ENCODE measurements around the gene PGBD1. TPM values are rescaled to one million over a fixed set of nuclear protein-coding genes. Genes with fewer than 3 reads are reported as not detected.

Gene PGBD1
- total and polyA plus RNA-seq, 4 experiments from 2014 or later = 0.08 to 1.4 (median 0.68) TPM

DNA sequence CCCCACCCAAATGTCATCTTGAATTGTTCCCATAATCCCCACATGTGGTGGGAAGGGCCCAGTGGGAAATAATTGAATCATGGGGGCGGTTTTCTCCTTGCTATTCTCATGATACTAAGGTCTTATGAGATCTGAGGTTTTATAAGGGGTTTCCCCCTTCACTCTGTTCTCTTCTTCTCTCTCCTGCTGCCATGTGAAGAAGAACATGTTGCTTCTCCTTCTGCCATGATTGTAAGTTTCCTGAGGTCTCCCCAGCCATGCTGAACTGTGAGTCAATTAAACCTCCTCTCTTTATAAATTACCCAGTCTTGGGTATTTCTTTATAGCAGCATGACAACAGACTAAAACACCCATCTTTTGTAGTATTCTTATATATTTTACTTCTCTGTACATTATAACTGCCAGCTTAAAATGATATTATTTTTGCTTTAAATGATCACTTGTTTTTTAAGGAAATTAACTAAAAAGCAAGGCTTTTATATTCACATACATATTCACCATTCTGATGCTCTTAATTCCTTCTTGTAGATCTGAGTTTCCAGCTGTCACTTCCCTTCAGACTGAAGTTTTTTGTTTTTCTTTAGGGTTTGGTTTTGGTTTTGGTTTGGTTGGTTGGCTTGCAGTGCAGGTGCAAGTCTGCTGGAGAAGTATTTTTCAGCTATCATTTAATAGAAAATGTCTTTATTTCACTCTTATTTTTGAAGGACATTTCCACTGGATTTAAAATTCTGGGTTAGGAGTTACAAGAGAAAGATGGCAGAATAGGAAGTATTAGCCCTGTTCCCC, 59.1 kb downstream of the PGBD1 start:
- H3K4me3 ChIP-seq (ENCODE audit: low read length in 2 of 2) = no peak overlapping the region
- H3K27ac ChIP-seq (ENCODE audit: low read depth, low read length) = no peak overlapping the region
- peaks cover 0 to 12% (median 7%) of the 10 kb centered on the region in 8 donors for H3K9me3 Mint-ChIP-seq
- ChIA-PET CTCF (ENCODE audit: partially characterized antibody) (interaction anchor here (2.6 kb wide), 1 partner anchor 16 kb away, joined by 9 read pairs; no protein-coding TSS in a partner anchor), POLR2A (ENCODE audit: partially characterized antibody) (interaction anchor here (1.3 kb wide), 1 partner anchor 73 kb away, joined by 3 read pairs; the partner anchor contains the start of gene ZSCAN26)
- H3K27me3 Mint-ChIP-seq = peaks cover 11 to 18% of the 10 kb centered on the region in 2 donors
- no peaks in the 10 kb centered on the region for H3K4me1 Mint-ChIP-seq
- H3K27ac Mint-ChIP-seq = no peak overlapping the region
- H3K4me1 ChIP-seq (ENCODE audit: insufficient read depth, low read length) = peaks cover 11% of the 10 kb centered on the region
- intact Hi-C loops (cut with micrococcal nuclease) = no loop called here
- no peak for DNase-seq
- H3K36me3 Mint-ChIP-seq = no peaks in the 10 kb centered on the region
- H3K4me3 Mint-ChIP-seq = peak overlapping the region in 1 of 8 donors; percentile 12
- no peaks in the 10 kb centered on the region for H3K27me3 ChIP-seq (ENCODE audit: insufficient read depth, low read length)
- H3K36me3 ChIP-seq (ENCODE audit: insufficient read depth, low read length) = no peaks in the 10 kb centered on the region
- H3K9me3 ChIP-seq (ENCODE audit: control insufficient read depth in 1 of 2, low read length in 2 of 2) = no peaks in the 10 kb centered on the region

DNA sequence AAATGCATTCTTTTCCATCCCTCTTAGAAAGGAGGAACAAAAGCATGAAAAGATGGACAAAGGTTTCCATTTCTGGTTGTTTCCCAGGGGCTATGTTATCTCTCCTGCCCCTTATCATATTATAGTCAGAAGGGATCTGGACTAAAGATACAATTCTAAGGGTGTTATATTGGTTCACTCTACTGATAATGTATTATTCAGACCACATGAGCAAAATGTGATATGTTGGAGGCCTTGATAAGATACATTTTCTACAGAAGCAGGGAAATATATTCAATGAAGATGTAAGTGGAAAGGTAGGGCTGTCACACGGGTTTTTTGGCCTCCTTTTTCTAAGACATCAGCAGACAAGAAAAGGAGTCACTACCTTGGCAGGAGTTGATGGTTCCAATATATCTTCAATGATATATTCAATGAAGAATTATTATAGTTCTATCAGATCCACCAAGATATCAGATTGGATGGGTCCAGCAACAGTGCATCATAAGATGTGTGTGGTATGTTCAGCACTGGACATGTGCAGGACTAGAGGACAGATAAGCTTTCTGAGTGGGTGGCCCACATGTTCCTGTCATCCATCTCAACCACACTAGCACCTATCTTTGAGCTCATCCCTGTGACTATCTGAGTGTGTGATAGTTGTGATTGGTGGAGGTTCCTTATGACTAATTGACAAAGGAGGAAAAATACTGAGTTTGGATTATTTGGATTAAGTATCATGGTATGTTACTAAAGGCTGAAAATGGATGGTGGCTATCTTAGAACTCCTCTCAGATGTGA, 62.7 kb downstream of the PGBD1 start:
- DNase-seq = no peak
- ChIA-PET POLR2A (ENCODE audit: partially characterized antibody) (interaction anchor here (0.9 kb wide), 1 partner anchor 45 kb away, joined by 3 read pairs; no protein-coding TSS in a partner anchor), CTCF (ENCODE audit: partially characterized antibody) (no interaction called here)
- H3K27me3 ChIP-seq (ENCODE audit: insufficient read depth, low read length) = no peaks in the 10 kb centered on the region
- H3K9me3 Mint-ChIP-seq = peaks cover 0 to 12% (median 7%) of the 10 kb centered on the region in 8 donors
- H3K4me1 ChIP-seq (ENCODE audit: insufficient read depth, low read length) = no peaks in the 10 kb centered on the region
- H3K36me3 ChIP-seq (ENCODE audit: insufficient read depth, low read length) = no peaks in the 10 kb centered on the region
- no peaks in the 10 kb centered on the region for H3K9me3 ChIP-seq (ENCODE audit: control insufficient read depth in 1 of 2, low read length in 2 of 2)
- H3K4me3 ChIP-seq (ENCODE audit: low read length in 2 of 2) = no peak overlapping the region
- no peaks in the 10 kb centered on the region for H3K36me3 Mint-ChIP-seq
- intact Hi-C loops (cut with micrococcal nuclease) = no loop called here
- H3K27ac ChIP-seq (ENCODE audit: low read depth, low read length) = no peak overlapping the region
- peaks cover 16 to 28% of the 10 kb centered on the region in 2 donors for H3K27me3 Mint-ChIP-seq
- H3K4me3 Mint-ChIP-seq = no peak overlapping the region
- H3K4me1 Mint-ChIP-seq = no peaks in the 10 kb centered on the region
- no peak overlapping the region for H3K27ac Mint-ChIP-seq

DNA sequence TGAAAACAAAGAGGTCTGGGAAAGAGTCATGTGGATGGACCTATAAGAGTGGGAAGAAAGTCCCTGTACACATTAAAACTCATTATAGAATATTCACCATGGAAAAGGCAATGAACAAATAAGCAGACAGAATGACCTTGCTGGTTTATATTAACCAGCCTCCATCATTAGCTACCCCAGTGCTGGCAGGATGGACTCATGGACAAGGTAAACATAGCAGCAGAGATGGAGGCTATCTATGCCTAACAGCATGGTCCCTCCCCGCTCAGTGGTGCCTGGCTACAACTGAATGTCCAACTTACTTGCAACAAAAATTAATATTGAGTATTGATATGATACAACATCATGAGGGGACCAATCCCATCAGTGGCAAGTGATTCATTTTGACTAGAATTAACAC, 63.8 kb downstream of the PGBD1 start:
- Histone ChIP-seq H3K9me3 (ENCODE audit: control insufficient read depth in 1 of 2, low read length in 2 of 2) (no peaks in the 10 kb centered on the region), H3K27me3 (ENCODE audit: insufficient read depth, low read length) (no peaks in the 10 kb centered on the region), H3K27ac (ENCODE audit: low read depth, low read length) (no peak overlapping the region), H3K36me3 (ENCODE audit: insufficient read depth, low read length) (no peaks in the 10 kb centered on the region), H3K4me1 (ENCODE audit: insufficient read depth, low read length) (peaks cover 6% of the 10 kb centered on the region), H3K4me3 (ENCODE audit: low read length in 2 of 2) (no peak overlapping the region)
- POLR2A ChIA-PET (ENCODE audit: partially characterized antibody) = interaction anchor here (0.7 to 0.9 kb wide), 2 partner anchors 44 to 1078 kb away, joined by 3 read pairs; no protein-coding TSS in a partner anchor
- Mint-ChIP-seq H3K27ac (no peak overlapping the region), H3K36me3 (peaks cover 0 to 3% of the 10 kb centered on the region in 2 donors), H3K27me3 (peaks cover 16 to 28% of the 10 kb centered on the region in 2 donors), H3K9me3 (peaks cover 0 to 9% (median 6%) of the 10 kb centered on the region in 8 donors), H3K4me3 (no peak overlapping the region), H3K4me1 (peaks cover 5 to 9% (median 8%) of the 10 kb centered on the region in 4 donors)
- DNase-seq = no peak
- CTCF ChIA-PET (ENCODE audit: partially characterized antibody) = no interaction called here
- intact Hi-C loops (cut with micrococcal nuclease) = no loop called here

DNA sequence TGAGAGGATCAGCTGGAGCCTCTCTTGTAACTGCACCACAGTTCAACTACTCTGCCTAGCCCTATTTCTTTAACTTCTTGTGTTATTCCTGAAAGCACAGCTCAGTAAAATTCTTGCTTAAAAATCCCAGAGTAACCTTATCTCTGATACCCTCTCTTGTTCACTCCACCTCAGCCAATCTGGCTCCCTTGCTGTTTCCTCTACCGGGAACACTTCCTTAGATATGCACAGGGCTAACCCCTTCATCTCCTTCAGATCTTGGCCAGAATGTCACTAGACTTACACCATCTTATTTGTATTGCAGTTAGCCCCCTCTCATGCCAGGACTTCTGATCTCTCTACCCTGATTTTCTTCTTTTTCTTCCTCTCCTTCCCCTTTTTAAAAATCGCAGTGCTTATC, 65.7 kb downstream of the PGBD1 start:
- H3K4me1 ChIP-seq (ENCODE audit: insufficient read depth, low read length) = peaks cover 20% of the 10 kb centered on the region
- Mint-ChIP-seq H3K4me1 (peaks cover 16 to 28% (median 23%) of the 10 kb centered on the region in 4 donors), H3K27me3 (peaks cover 16 to 26% of the 10 kb centered on the region in 2 donors), H3K9me3 (peaks cover 0 to 2% (median 0%) of the 10 kb centered on the region in 8 donors), H3K4me3 (no peak overlapping the region), H3K36me3 (peaks cover 0 to 3% of the 10 kb centered on the region in 2 donors), H3K27ac (no peak overlapping the region)
- CTCF ChIA-PET (ENCODE audit: partially characterized antibody) = interaction anchor here (1.6 to 1.7 kb wide), 2 partner anchors 11 to 12 kb away, joined by 5 to 7 read pairs; no protein-coding TSS in a partner anchor
- no peaks in the 10 kb centered on the region for H3K9me3 ChIP-seq (ENCODE audit: control insufficient read depth in 1 of 2, low read length in 2 of 2)
- no peaks in the 10 kb centered on the region for H3K36me3 ChIP-seq (ENCODE audit: insufficient read depth, low read length)
- DNase-seq = no peak
- intact Hi-C loops (cut with micrococcal nuclease) = no loop called here
- no peaks in the 10 kb centered on the region for H3K27me3 ChIP-seq (ENCODE audit: insufficient read depth, low read length)
- no peak overlapping the region for H3K4me3 ChIP-seq (ENCODE audit: low read length in 2 of 2)
- H3K27ac ChIP-seq (ENCODE audit: low read depth, low read length) = no peak overlapping the region
- POLR2A ChIA-PET (ENCODE audit: partially characterized antibody) = interaction anchor here (2.1 kb wide), 1 partner anchor 80 kb away, joined by 14 read pairs; the partner anchor contains the start of gene ZSCAN26

DNA sequence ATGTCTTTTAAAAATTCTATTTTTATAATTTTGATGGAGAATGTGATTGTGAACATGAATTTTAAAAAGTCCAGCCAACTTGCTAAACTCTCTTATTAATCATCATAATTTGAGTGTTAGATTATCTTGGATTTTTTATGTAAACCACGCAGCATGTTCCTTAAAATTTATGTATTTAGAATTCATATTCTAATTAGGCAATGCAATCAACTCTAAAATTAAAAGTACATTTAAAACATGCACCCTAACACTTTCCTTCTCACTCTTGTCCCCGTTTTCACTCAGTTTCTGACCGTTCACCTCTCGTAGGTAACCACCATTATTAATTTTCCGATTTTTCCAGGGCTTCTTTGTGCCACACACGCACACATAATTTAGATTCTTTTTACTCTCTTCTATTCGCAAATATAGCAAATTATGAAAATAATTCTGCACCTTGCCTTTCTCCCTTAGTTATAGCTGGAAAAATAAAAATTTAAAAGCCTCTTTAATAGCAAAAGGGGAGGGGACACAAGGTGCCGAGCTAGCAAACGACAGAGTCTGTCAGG, 68.0 kb downstream of the PGBD1 start:
- Histone ChIP-seq H3K4me1 (ENCODE audit: insufficient read depth, low read length) (peaks cover 20% of the 10 kb centered on the region), H3K4me3 (ENCODE audit: low read length in 2 of 2) (peak overlapping the region; percentile 54 to 74), H3K27ac (ENCODE audit: low read depth, low read length) (peak overlapping the region; percentile 57), H3K36me3 (ENCODE audit: insufficient read depth, low read length) (no peaks in the 10 kb centered on the region), H3K27me3 (ENCODE audit: insufficient read depth, low read length) (no peaks in the 10 kb centered on the region), H3K9me3 (ENCODE audit: control insufficient read depth in 1 of 2, low read length in 2 of 2) (no peaks in the 10 kb centered on the region)
- H3K27ac Mint-ChIP-seq = peak overlapping the region; percentile 78 to 99 (median 97)
- peaks cover 3% of the 10 kb centered on the region in 2 donors for H3K36me3 Mint-ChIP-seq
- intact Hi-C loops (cut with micrococcal nuclease) = loop anchor here (1.0 kb wide), 3 partner anchors 14 to 82 kb away; partner anchors contain the start of genes ZSCAN12 and ZSCAN26
- ChIA-PET POLR2A (ENCODE audit: partially characterized antibody) (interaction anchor here (0.6 to 2.2 kb wide), 10 partner anchors 11 to 870 kb away, joined by 3 to 20 read pairs (median 4); partner anchors contain the start of genes ZKSCAN4, ZKSCAN8, ZSCAN26 and ZSCAN31), CTCF (ENCODE audit: partially characterized antibody) (interaction anchor here (0.7 to 0.8 kb wide), 2 partner anchors 97 to 209 kb away, joined by 3 to 4 read pairs; partner anchors contain the start of gene ZKSCAN4)
- H3K9me3 Mint-ChIP-seq = peaks cover 0 to 2% (median 0%) of the 10 kb centered on the region in 8 donors
- peaks cover 23 to 34% (median 27%) of the 10 kb centered on the region in 4 donors for H3K4me1 Mint-ChIP-seq
- no peak for DNase-seq
- peaks cover 9 to 15% of the 10 kb centered on the region in 2 donors for H3K27me3 Mint-ChIP-seq
- peak overlapping the region; percentile 96 to 100 (median 99) for H3K4me3 Mint-ChIP-seq

DNA sequence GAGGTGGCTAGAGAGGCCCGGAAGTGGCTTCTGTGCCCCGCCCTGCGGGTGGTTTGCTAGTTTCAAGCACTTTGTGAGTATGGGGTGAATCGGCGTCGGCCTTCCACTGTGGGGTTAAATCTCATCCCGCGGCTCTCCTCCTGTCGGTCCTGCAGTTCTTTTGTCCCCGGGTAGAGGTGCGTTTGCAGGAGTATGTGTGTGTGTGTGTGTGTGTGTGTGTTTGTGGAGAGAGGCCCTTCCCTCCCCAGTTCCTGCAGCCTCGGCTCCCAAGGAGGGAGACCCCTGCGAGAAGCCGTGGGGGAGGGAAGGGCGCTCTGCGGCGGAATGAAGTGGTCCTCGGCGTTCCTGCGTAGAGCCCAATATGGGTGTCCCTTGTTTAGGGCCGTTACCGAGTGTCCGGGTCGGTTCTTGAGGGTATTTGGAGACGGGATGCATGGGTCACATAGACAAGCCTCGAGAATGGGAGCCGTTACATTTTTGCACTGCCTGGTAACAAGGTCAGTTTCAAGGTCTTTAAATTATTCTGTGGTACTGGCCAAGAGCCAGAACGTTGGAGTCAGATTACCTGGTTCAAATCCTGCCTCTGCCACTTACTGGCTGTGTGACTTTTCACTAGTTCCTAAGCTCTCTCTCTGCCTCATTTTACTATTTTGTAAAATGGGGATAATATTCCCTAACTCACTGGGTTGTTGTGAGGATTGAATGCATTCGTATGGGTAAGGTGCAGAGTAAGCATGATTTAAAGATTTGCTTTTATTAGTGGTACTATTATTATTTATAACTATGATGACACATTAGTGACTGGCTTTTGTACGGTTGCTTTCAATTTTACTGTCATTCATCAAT, 68.7 kb downstream of the PGBD1 start, which contains the start of gene ZKSCAN3:
ZKSCAN3 (plus strand) TSS at position 56 of the 846 bp plus-strand sequence. CDS start 9,640 bp downstream, outside the sequence.
- Histone ChIP-seq H3K36me3 (ENCODE audit: insufficient read depth, low read length) (no peaks in the 10 kb centered on the region), H3K9me3 (ENCODE audit: control insufficient read depth in 1 of 2, low read length in 2 of 2) (no peaks in the 10 kb centered on the region), H3K27me3 (ENCODE audit: insufficient read depth, low read length) (no peaks in the 10 kb centered on the region), H3K4me1 (ENCODE audit: insufficient read depth, low read length) (peaks cover 20% of the 10 kb centered on the region), H3K4me3 (ENCODE audit: low read length in 2 of 2) (peak within 1 kb of the TSS; percentile 54 to 74), H3K27ac (ENCODE audit: low read depth, low read length) (peak within 1 kb of the TSS; percentile 57)
- Mint-ChIP-seq H3K27me3 (peaks cover 8 to 14% of the 10 kb centered on the region in 2 donors), H3K36me3 (peaks cover 3% of the 10 kb centered on the region in 2 donors), H3K27ac (peak within 1 kb of the TSS; percentile 78 to 99 (median 97)), H3K4me3 (peak within 1 kb of the TSS; percentile 96 to 100 (median 99)), H3K9me3 (peaks cover 0 to 2% (median 0%) of the 10 kb centered on the region in 8 donors), H3K4me1 (peaks cover 23 to 34% (median 28%) of the 10 kb centered on the region in 4 donors)
- DNase-seq = peak; percentile 75 to 85 (median 79)
- intact Hi-C loops (cut with micrococcal nuclease) = loop anchor here (1.0 to 10.0 kb wide), 4 partner anchors 15 to 575 kb away; partner anchors contain the start of genes ZSCAN12 and ZSCAN26
- ChIA-PET POLR2A (ENCODE audit: partially characterized antibody) (interaction anchor here (0.6 to 2.2 kb wide), 12 partner anchors 11 to 1271 kb away, joined by 3 to 20 read pairs (median 4); partner anchors contain the start of genes ZKSCAN4, ZKSCAN8, ZSCAN26 and ZSCAN31), CTCF (ENCODE audit: partially characterized antibody) (interaction anchor here (0.7 to 1.0 kb wide), 3 partner anchors 82 to 210 kb away, joined by 3 to 4 read pairs (median 3); partner anchors contain the start of gene ZKSCAN4)

All from CD4-positive, alpha-beta memory T cell (primary cell).